Stimulated activated CD4-positive, alpha-beta T cell treated with anti-CD3 and anti-CD28 coated beads, TNF-alpha, amount 100 ng/mL, for 48 hours (primary cell): ENCODE results near the gene KRTAP19-8.

Source experiments
- DNase-seq, 3 donors: peaks; one replicate each; pipeline ENCODE4 v3.0.0-alpha.2; 2020; ENCODE audit warnings: low read depth in 3 of 3

Gene KRTAP19-8

GRCh38 chr21:31012133-31013089 lies 25.9 kb downstream of the KRTAP19-8 start:
- no peak for DNase-seq

GRCh38 chr21:31011412-31011811 lies 26.9 kb downstream of the KRTAP19-8 start:
- DNase-seq = no peak

GRCh38 chr21:31008355-31008754 lies 29.9 kb downstream of the KRTAP19-8 start:
- no peak for DNase-seq

GRCh38 chr21:31005019-31005418 lies 33.3 kb downstream of the KRTAP19-8 start:
- DNase-seq = no peak

GRCh38 chr21:31003471-31003870 lies 34.8 kb downstream of the KRTAP19-8 start:
- DNase-seq = no peak

- no peak for DNase-seq
These were observed 40.7 kb downstream of the KRTAP19-8 start for GRCh38 chr21:30997541-30997940.

- DNase-seq = no peak
These were observed 41.5 kb downstream of the KRTAP19-8 start for GRCh38 chr21:30996728-30997127.

GRCh38 chr21:30994932-30995331 lies 43.3 kb downstream of the KRTAP19-8 start:
- no peak for DNase-seq

- DNase-seq = no peak
These were observed 47.6 kb downstream of the KRTAP19-8 start for GRCh38 chr21:30990514-30991262.

- no peak for DNase-seq
These were observed 49.6 kb downstream of the KRTAP19-8 start for GRCh38 chr21:30988706-30989105.
